ENCODE results near the gene CHST15. TPM values are rescaled to one million over a fixed set of nuclear protein-coding genes. Genes with fewer than 3 reads are reported as not detected.
"Not testable (repeated sequence)": the region's sequence is repeated elsewhere in the genome, so short reads cannot be mapped to it uniquely, and the experiment has no call there.

The CHST15 gene
- total and polyA plus RNA-seq, 2 experiments from 2014 or later = 0.06 to 0.11 TPM

GRCh38 chr10:124035306-124035927, 58.0 kb downstream of the CHST15 start:
- no peak for TF ChIP-seq EZH2 (IDR thresholded peaks at IDR 0.05; ENCODE audit: insufficient read depth, poor library complexity, severe bottlenecking)
- TF ChIP-seq EZH2phosphoT487 (IDR thresholded peaks at IDR 0.05; ENCODE audit: insufficient read depth, low read depth) = no peak
- in situ Hi-C loops (cut with MboI) = no loop called here
- no peak for DNase-seq

GRCh38 chr10:124034576-124035305, 58.7 kb downstream of the CHST15 start:
- H3K4me1 ChIP-seq (ENCODE audit: insufficient read depth); H3K36me3 ChIP-seq (ENCODE audit: low read depth); DNase-seq; H2AFZ ChIP-seq; H3K9me2 ChIP-seq (ENCODE audit: insufficient read depth); in situ Hi-C loops (cut with MboI); H3K79me2 ChIP-seq (ENCODE audit: insufficient read depth); H3K4me3 ChIP-seq; H3K27ac ChIP-seq; H3K9ac ChIP-seq; H4K20me1 ChIP-seq (ENCODE audit: insufficient read depth); H3F3A ChIP-seq (ENCODE audit: insufficient read depth); H3K4me2 ChIP-seq (ENCODE audit: unreplicated experiment); H3K9me3 ChIP-seq (ENCODE audit: low read depth): not testable (repeated sequence)
- 51 to 60% methylated on average over 2 to 25 of the region's 25 CpGs for WGBS, 2 experiments (ENCODE audit: low coverage in 1 of 2, low lambda C conversion rate in 2 of 2, missing lambda C conversion rate in 2 of 2)
- H3K27me3 ChIP-seq (replicated peaks; ENCODE audit: insufficient read depth) = peaks cover 52% of the 10 kb centered on the region

More at GRCh38 chr10:124035306-124035927, 58.0 kb downstream of the CHST15 start:
- Histone ChIP-seq H3K36me3 (ENCODE audit: low read depth) (no peaks in the 10 kb centered on the region), H3F3A (ENCODE audit: insufficient read depth) (no peaks in the 10 kb centered on the region), H3K4me3 (no peak overlapping the region), H3K9me3 (ENCODE audit: low read depth) (no peaks in the 10 kb centered on the region), H3K9me2 (ENCODE audit: insufficient read depth) (no peaks in the 10 kb centered on the region), H4K20me1 (ENCODE audit: insufficient read depth) (no peaks in the 10 kb centered on the region), H3K79me2 (ENCODE audit: insufficient read depth) (no peaks in the 10 kb centered on the region), H3K4me2 (ENCODE audit: unreplicated experiment) (no peak overlapping the region), H3K27me3 (replicated peaks; ENCODE audit: insufficient read depth) (peaks cover 50% of the 10 kb centered on the region), H3K4me1 (ENCODE audit: insufficient read depth) (no peaks in the 10 kb centered on the region), H3K27ac (no peak overlapping the region), H3K9ac (no peak overlapping the region), H2AFZ (no peak overlapping the region)
- WGBS, 2 experiments (ENCODE audit: low coverage in 1 of 2, low lambda C conversion rate in 2 of 2, missing lambda C conversion rate in 2 of 2) = 54 to 73% methylated on average over 3 to 6 of the region's 6 CpGs

- Histone ChIP-seq H3K36me3 (ENCODE audit: low read depth) (no peaks in the 10 kb centered on the region), H3K4me1 (ENCODE audit: insufficient read depth) (no peaks in the 10 kb centered on the region), H3K27me3 (replicated peaks; ENCODE audit: insufficient read depth) (peaks cover 52% of the 10 kb centered on the region), H3K79me2 (ENCODE audit: insufficient read depth) (no peaks in the 10 kb centered on the region), H3K9ac (no peak overlapping the region), H3F3A (ENCODE audit: insufficient read depth) (no peaks in the 10 kb centered on the region), H3K27ac (no peak overlapping the region), H2AFZ (no peak overlapping the region), H3K4me3 (no peak overlapping the region), H4K20me1 (ENCODE audit: insufficient read depth) (no peaks in the 10 kb centered on the region), H3K9me2 (ENCODE audit: insufficient read depth) (no peaks in the 10 kb centered on the region), H3K9me3 (ENCODE audit: low read depth) (no peaks in the 10 kb centered on the region), H3K4me2 (ENCODE audit: unreplicated experiment) (no peak overlapping the region)
- no peak for DNase-seq
- WGBS, 2 experiments (ENCODE audit: low coverage in 1 of 2, low lambda C conversion rate in 2 of 2, missing lambda C conversion rate in 2 of 2) = 79 to 82% methylated on average over 8 of the region's 8 CpGs
- TF ChIP-seq EZH2phosphoT487 (IDR thresholded peaks at IDR 0.05; ENCODE audit: insufficient read depth, low read depth) = no peak
- in situ Hi-C loops (cut with MboI) = no loop called here
Measured at GRCh38 chr10:124033887-124034218, 59.5 kb downstream of the CHST15 start.

GRCh38 chr10:124032971-124033886, 60.2 kb downstream of the CHST15 start:
- Histone ChIP-seq H3F3A (ENCODE audit: insufficient read depth) (no peaks in the 10 kb centered on the region), H3K27me3 (replicated peaks; ENCODE audit: insufficient read depth) (peaks cover 50% of the 10 kb centered on the region), H3K9me2 (ENCODE audit: insufficient read depth) (no peaks in the 10 kb centered on the region), H3K79me2 (ENCODE audit: insufficient read depth) (no peaks in the 10 kb centered on the region), H3K36me3 (ENCODE audit: low read depth) (no peaks in the 10 kb centered on the region), H4K20me1 (ENCODE audit: insufficient read depth) (no peaks in the 10 kb centered on the region), H3K27ac (no peak overlapping the region), H3K4me3 (no peak overlapping the region), H3K4me1 (ENCODE audit: insufficient read depth) (no peaks in the 10 kb centered on the region), H2AFZ (no peak overlapping the region), H3K9me3 (ENCODE audit: low read depth) (no peaks in the 10 kb centered on the region), H3K4me2 (ENCODE audit: unreplicated experiment) (no peak overlapping the region), H3K9ac (no peak overlapping the region)
- WGBS, 2 experiments (ENCODE audit: low coverage in 1 of 2, low lambda C conversion rate in 2 of 2, missing lambda C conversion rate in 2 of 2) = 51% methylated on average over 15 of the region's 15 CpGs
- DNase-seq = peak; percentile 78
- TF ChIP-seq EZH2phosphoT487 (IDR thresholded peaks at IDR 0.05; ENCODE audit: insufficient read depth, low read depth) (no peak), EZH2 (IDR thresholded peaks at IDR 0.05; ENCODE audit: insufficient read depth, poor library complexity, severe bottlenecking) (no peak)
- in situ Hi-C loops (cut with MboI) = no loop called here
